ENCODE data around the gene DOK3. TPM values are rescaled to one million over a fixed set of nuclear protein-coding genes. Genes with fewer than 3 reads are reported as not detected.

The DOK3 gene
- total and polyA plus RNA-seq, 2 experiments from 2014 or later, result 2.2 to 11.1 TPM

GRCh38 chr5:177479774-177480173 is 29.9 kb downstream of the DOK3 start:
- no peak overlapping the region; the same call in 2 of the 3 replicates for H3K4me3 Mint-ChIP-seq

More at GRCh38 chr5:177479774-177480173, 29.9 kb downstream of the DOK3 start:
- H3K27me3 Mint-ChIP-seq (ENCODE audit: insufficient read depth, low read depth, poor library complexity), result peaks cover 18% of the 10 kb centered on the region
- H3K36me3 ChIP-seq (ENCODE audit: insufficient read depth), result no peaks in the 10 kb centered on the region
- no peak overlapping the region for H3K4me3 ChIP-seq
- no peaks in the 10 kb centered on the region for H3K27me3 ChIP-seq (ENCODE audit: insufficient read depth)
- peaks cover 11% of the 10 kb centered on the region; the same call in 1 of the 2 replicates for H3K4me1 ChIP-seq (ENCODE audit: insufficient read depth)
- no peaks in the 10 kb centered on the region; the same call in 1 of the 2 replicates for H4K20me1 ChIP-seq (replicated peaks; ENCODE audit: insufficient read depth)
- no peak overlapping the region for H2AFZ ChIP-seq
- H3K9me3 Mint-ChIP-seq, result no peaks in the 10 kb centered on the region
- no peak overlapping the region for H3K4me2 ChIP-seq
- ATAC-seq (no peak), DNase-seq (ENCODE audit: low spot score) (no peak)
- no peak overlapping the region for H3K27ac ChIP-seq (ENCODE audit: low read depth)
- H3K4me1 Mint-ChIP-seq, result peaks cover 28% of the 10 kb centered on the region
- TF ChIP-seq CTCF (conservative IDR thresholded peaks at IDR 0.05; ENCODE audit: low read depth in 2 of 2) (no peak), REST (IDR thresholded peaks at IDR 0.05; ENCODE audit: unreplicated experiment) (no peak), JUNB (IDR thresholded peaks at IDR 0.05; ENCODE audit: unreplicated experiment) (no peak), POLR2AphosphoS5 (IDR thresholded peaks at IDR 0.05; ENCODE audit: low read depth) (no peak), CREB1 (CRISPR knock-in tag; IDR thresholded peaks at IDR 0.05; ENCODE audit: low read depth) (no peak), NANOG (IDR thresholded peaks at IDR 0.05; ENCODE audit: borderline replicate concordance) (no peak), ZNF331 (CRISPR knock-in tag; IDR thresholded peaks at IDR 0.05; ENCODE audit: low read depth) (no peak), EZH2 (IDR thresholded peaks at IDR 0.05; ENCODE audit: low read depth, unreplicated experiment) (no peak), STAT1 (IDR thresholded peaks at IDR 0.05; ENCODE audit: unreplicated experiment) (no peak), EZH2phosphoT487 (IDR thresholded peaks at IDR 0.05; ENCODE audit: unreplicated experiment) (no peak), ZNF462 (CRISPR knock-in tag; IDR thresholded peaks at IDR 0.05) (no peak), ZNF114 (CRISPR knock-in tag; IDR thresholded peaks at IDR 0.05) (no peak), ETS1 (IDR thresholded peaks at IDR 0.05) (no peak)
- peaks cover 10% of the 10 kb centered on the region; the same call in 1 of the 2 replicates for H3F3A ChIP-seq (replicated peaks; ENCODE audit: low read depth)
- no peak overlapping the region; the same call in 1 of the 2 replicates for H3K27ac Mint-ChIP-seq
- peaks cover 33% of the 10 kb centered on the region for H3K36me3 Mint-ChIP-seq (ENCODE audit: low read depth)
- H3K9me2 ChIP-seq (ENCODE audit: insufficient read depth), result no peaks in the 10 kb centered on the region
- H3K79me2 ChIP-seq (replicated peaks; ENCODE audit: insufficient read depth), result no peaks in the 10 kb centered on the region
